Mammary epithelial cell (primary cell): ENCODE results near the gene MAMDC4.

Experiments used
- CTCF ChIP-seq, 2 donors: IDR thresholded peaks in 1 of 2; conservative IDR thresholded peaks in 1 of 2; 2 replicates each; pipeline ENCODE4 v1.5.1; 2011 to 2012; ENCODE audit warnings: inconsistent platforms in 2 of 2, low read length in 2 of 2, mild to moderate bottlenecking in 2 of 2, control low read depth in 1 of 2, low read depth in 1 of 2; ENCODE audit not compliant: insufficient read depth in 1 of 2; ENCODE audit errors: extremely low read depth in 1 of 2
- EZH2 ChIP-seq: IDR thresholded peaks from 2 replicates; pipeline ENCODE4 v1.6.1; 2012; ENCODE audit warnings: low read length, inconsistent platforms, borderline replicate concordance

- TF ChIP-seq CTCF (conservative IDR thresholded peaks at IDR 0.05 in 1 of 2, IDR thresholded peaks at IDR 0.05 in 1 of 2; ENCODE audit: extremely low read depth in 1 of 2, insufficient read depth in 1 of 2, low read depth in 1 of 2, low read length in 2 of 2) (no peak), EZH2 (no peak)
These were observed 4.9 kb upstream of the MAMDC4 start for GRCh38 chr9:136847088-136847825.
